ENCODE data around the gene FBXW2.

Gene FBXW2

GRCh38 chr9:120729791-120730241 lies 63.4 kb downstream of the FBXW2 start:
- H3K4me3 ChIP-seq (replicated peaks; ENCODE audit: insufficient read depth, low read length): no peak overlapping the region
- peak overlapping the region; percentile 56 for H3K27ac ChIP-seq (replicated peaks)
- H3K27me3 ChIP-seq (ENCODE audit: insufficient read depth, poor library complexity, severe bottlenecking): no peaks in the 10 kb centered on the region
- peak; percentile 68; the same call in 1 of the 2 replicates for TF ChIP-seq SPI1 (IDR thresholded peaks at IDR 0.05; ENCODE audit: borderline replicate concordance, low read depth)
- TF ChIP-seq CTCF (IDR thresholded peaks at IDR 0.05; ENCODE audit: insufficient read depth, low read length): peak; percentile 30
- TF ChIP-seq POLR2AphosphoS5 (IDR thresholded peaks at IDR 0.05; ENCODE audit: low read depth): no peak
- TF ChIP-seq REST (IDR thresholded peaks at IDR 0.05; ENCODE audit: insufficient replicate concordance, low read depth): no peak
- DNase-seq (ENCODE audit: low read depth in 1 of 2, low spot score in 1 of 2): peak; percentile 88 to 91

DNA sequence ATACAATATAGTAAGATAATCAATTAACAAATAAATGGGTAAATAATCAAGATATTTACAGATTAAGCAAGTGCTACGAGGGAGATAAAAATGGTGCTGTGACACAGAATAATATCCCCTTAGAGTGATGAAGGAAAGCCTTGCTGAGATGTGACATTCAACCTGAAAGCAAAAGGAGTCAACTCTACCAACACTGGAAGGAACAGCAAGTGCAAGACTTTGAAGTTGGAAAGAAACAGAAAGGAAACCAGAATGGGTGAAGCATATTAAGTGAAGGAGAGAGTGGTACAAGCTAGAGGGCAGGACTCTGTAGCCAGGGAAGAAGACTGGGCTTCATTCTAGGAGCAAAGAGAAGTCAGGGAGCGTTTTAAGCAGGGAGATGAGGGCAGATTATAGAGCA lies 66.7 kb downstream of the FBXW2 start:
- Histone ChIP-seq H3K4me3 (replicated peaks; ENCODE audit: insufficient read depth, low read length) (no peak overlapping the region), H3K27ac (replicated peaks) (no peak overlapping the region), H3K27me3 (ENCODE audit: insufficient read depth, poor library complexity, severe bottlenecking) (no peaks in the 10 kb centered on the region)
- TF ChIP-seq POLR2AphosphoS5 (IDR thresholded peaks at IDR 0.05; ENCODE audit: low read depth) (no peak), CTCF (IDR thresholded peaks at IDR 0.05; ENCODE audit: insufficient read depth, low read length) (no peak), SPI1 (IDR thresholded peaks at IDR 0.05; ENCODE audit: borderline replicate concordance, low read depth) (no peak), REST (IDR thresholded peaks at IDR 0.05; ENCODE audit: insufficient replicate concordance, low read depth) (no peak)
- DNase-seq (ENCODE audit: low read depth in 1 of 2, low spot score in 1 of 2): no peak

DNA sequence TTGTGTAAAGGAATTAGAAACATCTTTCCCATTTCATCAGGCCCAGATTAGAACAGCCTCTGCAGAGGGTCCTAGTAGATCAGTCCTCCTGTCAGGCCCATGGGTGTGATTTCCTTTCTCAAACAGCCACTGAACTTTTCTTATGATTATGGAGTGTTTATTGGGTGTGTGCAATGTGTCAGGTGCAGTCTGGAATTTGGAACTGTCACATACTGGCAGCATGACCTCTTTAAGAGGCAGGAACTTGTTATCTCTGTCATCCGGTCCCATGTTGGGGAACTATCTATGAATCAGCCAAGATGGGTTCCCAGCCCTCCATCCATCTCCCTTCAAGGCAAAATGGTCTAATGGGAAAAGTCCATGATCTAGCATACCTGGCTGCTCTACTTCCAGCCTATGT lies 67.3 kb downstream of the FBXW2 start:
- DNase-seq (ENCODE audit: low read depth in 1 of 2, low spot score in 1 of 2): no peak
- Histone ChIP-seq H3K27me3 (ENCODE audit: insufficient read depth, poor library complexity, severe bottlenecking) (no peaks in the 10 kb centered on the region), H3K27ac (replicated peaks) (no peak overlapping the region), H3K4me3 (replicated peaks; ENCODE audit: insufficient read depth, low read length) (no peak overlapping the region)
- TF ChIP-seq GABPA (IDR thresholded peaks at IDR 0.05; ENCODE audit: low read depth): no peak

DNA sequence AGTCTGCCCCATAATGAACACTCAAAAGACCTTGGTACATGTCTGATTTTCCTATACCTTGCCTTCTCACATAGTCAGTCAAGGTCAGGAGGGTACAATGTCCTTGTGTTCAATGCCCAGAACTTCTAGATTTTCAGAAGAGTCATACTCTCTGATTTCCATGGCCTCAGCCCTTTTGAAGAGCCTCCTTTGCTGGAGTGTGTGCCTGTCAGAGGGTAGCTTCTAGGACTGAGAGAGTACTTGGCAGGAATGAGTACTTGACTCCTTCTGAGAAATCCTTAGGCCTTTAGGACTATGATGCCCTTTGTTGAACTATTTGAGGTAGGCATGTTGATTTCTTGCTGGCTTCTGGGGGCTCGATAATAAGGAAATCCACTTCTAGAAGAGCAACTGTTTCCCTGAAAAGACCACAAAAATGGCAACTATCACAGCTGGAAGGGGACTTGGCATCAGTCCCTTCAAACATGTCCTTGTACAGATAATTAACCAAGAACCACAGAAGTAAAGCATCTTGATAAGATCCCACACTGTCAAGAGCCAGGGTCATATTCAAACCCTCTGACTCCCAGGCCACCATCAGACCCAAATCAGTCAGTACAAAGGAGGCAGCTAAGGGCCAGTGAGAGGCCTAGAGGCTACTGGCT lies 68.3 kb downstream of the FBXW2 start:
- no peak for DNase-seq (ENCODE audit: low read depth in 1 of 2, low spot score in 1 of 2)
- Histone ChIP-seq H3K27me3 (ENCODE audit: insufficient read depth, poor library complexity, severe bottlenecking) (no peaks in the 10 kb centered on the region), H3K4me3 (replicated peaks; ENCODE audit: insufficient read depth, low read length) (no peak overlapping the region), H3K27ac (replicated peaks) (no peak overlapping the region)
- TF ChIP-seq POLR2AphosphoS5 (IDR thresholded peaks at IDR 0.05; ENCODE audit: low read depth) (no peak), REST (IDR thresholded peaks at IDR 0.05; ENCODE audit: insufficient replicate concordance, low read depth) (no peak), CTCF (IDR thresholded peaks at IDR 0.05; ENCODE audit: insufficient read depth, low read length) (no peak)

All from HL-60 (cell line).